ENCODE measurements around the gene PTPRM.
A peak's percentile ranks its signal among the peaks of the same experiment; 100 is the strongest.

PTPRM gene

GRCh38 chr18:7548221-7548620, 18.9 kb upstream of the PTPRM start:
- DNase-seq (ENCODE audit: low read depth in 1 of 2, low spot score in 1 of 2): no peak
- no peak for TF ChIP-seq JUND (IDR thresholded peaks at IDR 0.05; ENCODE audit: low read depth)
- in situ Hi-C loops (cut with HindIII; ENCODE audit: low pct_unique_long_range_greater_than_20kb, low sequenced_read_pairs): no loop called here

- DNase-seq (ENCODE audit: low read depth in 1 of 2, low spot score in 1 of 2): no peak
- TF ChIP-seq JUND (IDR thresholded peaks at IDR 0.05; ENCODE audit: low read depth): no peak
- in situ Hi-C loops (cut with HindIII; ENCODE audit: low pct_unique_long_range_greater_than_20kb, low sequenced_read_pairs): no loop called here
Measured at GRCh38 chr18:7548721-7549120, 18.4 kb upstream of the PTPRM start.

DNA sequence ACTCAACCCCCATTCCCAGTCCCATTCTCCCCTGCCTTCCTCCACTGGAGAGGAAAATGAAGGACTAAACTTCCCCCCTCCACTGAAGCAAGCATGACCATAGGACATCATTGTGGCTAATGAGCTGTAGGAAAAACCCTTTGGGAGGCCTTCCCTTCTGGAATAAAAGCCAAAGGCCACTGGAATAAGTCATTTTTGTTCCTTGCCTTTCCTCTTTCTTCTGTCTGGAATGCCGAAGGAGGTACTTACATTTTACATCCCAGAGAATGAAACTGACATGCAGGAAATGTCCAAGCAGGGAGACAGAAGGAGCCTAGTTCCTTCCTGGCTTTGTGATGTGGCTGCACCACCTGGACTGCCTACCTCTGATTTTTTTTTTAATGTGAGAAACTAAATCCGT, 9.1 kb upstream of the PTPRM start:
- no peak for DNase-seq (ENCODE audit: low read depth in 1 of 2, low spot score in 1 of 2)
- in situ Hi-C loops (cut with HindIII; ENCODE audit: low pct_unique_long_range_greater_than_20kb, low sequenced_read_pairs): no loop called here
- no peak for TF ChIP-seq JUND (IDR thresholded peaks at IDR 0.05; ENCODE audit: low read depth)

- no peak for TF ChIP-seq JUND (IDR thresholded peaks at IDR 0.05; ENCODE audit: low read depth)
- DNase-seq (ENCODE audit: low read depth in 1 of 2, low spot score in 1 of 2): no peak
- in situ Hi-C loops (cut with HindIII; ENCODE audit: low pct_unique_long_range_greater_than_20kb, low sequenced_read_pairs): no loop called here
Measured at GRCh38 chr18:7558769-7559168, 8.3 kb upstream of the PTPRM start.

GRCh38 chr18:7559709-7560319, 7.3 kb upstream of the PTPRM start:
- in situ Hi-C loops (cut with HindIII; ENCODE audit: low pct_unique_long_range_greater_than_20kb, low sequenced_read_pairs): no loop called here
- DNase-seq (ENCODE audit: low read depth in 1 of 2, low spot score in 1 of 2): no peak
- TF ChIP-seq JUND (IDR thresholded peaks at IDR 0.05; ENCODE audit: low read depth): no peak

DNA sequence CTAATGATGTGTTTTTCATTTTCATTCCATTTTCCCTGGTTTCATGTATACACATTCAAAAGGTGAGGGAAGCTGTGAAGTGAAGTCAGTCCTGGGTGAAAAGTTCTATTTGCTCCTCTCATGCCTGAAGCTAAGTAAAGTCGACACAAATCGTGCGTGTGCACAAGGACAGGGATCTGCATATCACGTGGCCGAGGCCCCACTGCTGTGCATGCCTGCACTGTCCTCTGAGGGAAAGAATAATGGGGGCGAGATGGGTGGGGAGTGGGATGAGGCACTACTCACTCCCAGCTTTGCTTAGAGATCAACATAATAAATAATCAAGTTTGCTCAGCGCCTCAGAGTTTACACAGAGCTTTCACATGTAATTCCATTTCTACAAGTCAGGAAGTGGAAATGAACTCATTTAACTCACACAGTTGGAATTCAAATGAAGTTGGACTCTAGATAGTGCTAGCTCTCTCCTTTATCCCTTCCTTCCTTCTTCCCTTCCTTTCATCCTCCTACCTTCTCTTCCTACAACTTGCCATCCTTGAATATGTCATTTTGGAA, 5.1 kb upstream of the PTPRM start:
- in situ Hi-C loops (cut with HindIII; ENCODE audit: low pct_unique_long_range_greater_than_20kb, low sequenced_read_pairs): no loop called here
- TF ChIP-seq JUND (IDR thresholded peaks at IDR 0.05; ENCODE audit: low read depth): no peak
- DNase-seq (ENCODE audit: low read depth in 1 of 2, low spot score in 1 of 2): no peak

- no peak for TF ChIP-seq JUND (IDR thresholded peaks at IDR 0.05; ENCODE audit: low read depth)
- no peak for DNase-seq (ENCODE audit: low read depth in 1 of 2, low spot score in 1 of 2)
- in situ Hi-C loops (cut with HindIII; ENCODE audit: low pct_unique_long_range_greater_than_20kb, low sequenced_read_pairs): no loop called here
Measured at GRCh38 chr18:7562491-7562890, 4.6 kb upstream of the PTPRM start.

DNA sequence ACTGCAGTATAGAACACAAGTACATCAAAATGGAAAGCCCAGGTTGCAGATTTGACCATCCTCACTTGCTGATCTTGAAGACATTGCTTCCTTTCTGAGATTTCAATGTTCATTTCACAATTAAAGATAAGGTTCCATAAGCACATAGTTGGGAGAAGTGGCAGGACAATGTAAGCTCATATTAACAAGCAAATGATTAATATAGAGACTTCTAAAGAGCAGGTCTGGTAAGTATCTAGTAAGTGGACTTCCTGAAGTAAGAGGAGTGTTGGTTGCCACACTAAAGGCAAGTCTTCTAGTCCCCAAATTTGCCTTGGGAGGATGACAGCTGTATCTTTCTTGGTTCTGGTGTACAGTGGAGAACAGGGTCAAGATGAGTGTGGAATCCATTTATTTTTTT, 1.4 kb upstream of the PTPRM start:
- in situ Hi-C loops (cut with HindIII; ENCODE audit: low pct_unique_long_range_greater_than_20kb, low sequenced_read_pairs): no loop called here
- TF ChIP-seq JUND (IDR thresholded peaks at IDR 0.05; ENCODE audit: low read depth): no peak
- no peak for DNase-seq (ENCODE audit: low read depth in 1 of 2, low spot score in 1 of 2)

GRCh38 chr18:7566244-7566566, 911 bp upstream of the PTPRM start:
- no peak for TF ChIP-seq JUND (IDR thresholded peaks at IDR 0.05; ENCODE audit: low read depth)
- no peak for DNase-seq (ENCODE audit: low read depth in 1 of 2, low spot score in 1 of 2)
- in situ Hi-C loops (cut with HindIII; ENCODE audit: low pct_unique_long_range_greater_than_20kb, low sequenced_read_pairs): no loop called here

DNA sequence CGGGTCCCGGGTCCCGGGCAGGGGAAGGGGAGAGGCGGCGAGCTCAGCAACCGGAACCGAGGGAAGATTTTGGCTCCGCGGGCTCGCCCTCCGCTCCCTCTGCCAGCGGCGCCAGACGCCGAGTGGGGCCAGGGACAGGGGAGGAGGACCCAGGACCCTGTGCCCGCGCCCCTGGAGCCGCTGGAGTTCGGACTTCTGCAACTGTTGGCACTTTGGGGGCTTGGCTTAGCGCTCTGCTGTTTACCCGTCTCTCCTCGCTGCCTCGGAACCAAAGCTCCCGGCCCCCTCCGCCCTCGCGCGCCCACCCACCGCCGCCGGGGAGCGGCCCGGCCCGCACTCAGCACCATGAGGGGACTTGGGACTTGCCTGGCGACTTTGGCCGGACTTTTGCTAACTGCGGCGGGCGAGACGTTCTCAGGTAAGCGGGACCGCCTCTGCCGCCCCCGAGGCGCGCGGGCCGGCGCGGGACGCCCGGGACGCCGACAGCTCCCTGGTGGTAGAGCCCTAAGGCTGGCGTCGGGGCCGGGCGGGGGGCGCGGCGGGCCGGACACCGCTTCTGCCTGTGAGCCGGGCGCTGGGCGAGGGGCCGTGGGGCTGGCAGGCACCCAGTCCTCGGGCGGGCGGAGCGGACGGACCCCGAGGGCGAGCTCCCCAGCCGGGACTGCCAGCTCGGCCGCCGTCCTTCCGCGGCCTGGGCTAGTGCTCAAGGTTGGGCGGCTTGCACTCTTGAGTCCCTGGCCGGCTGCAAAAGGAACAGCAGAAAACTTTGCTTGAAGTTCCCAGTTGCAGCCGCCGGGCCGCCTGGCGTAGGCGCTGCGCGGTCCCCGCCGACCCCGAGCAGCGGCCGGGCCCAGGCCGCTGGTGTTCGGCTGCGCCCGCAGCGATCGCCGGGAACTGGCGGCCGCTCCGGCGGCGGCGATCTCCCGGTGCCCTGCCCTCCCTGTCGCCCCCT, 634 bp downstream of the PTPRM start:
- TF ChIP-seq JUND (IDR thresholded peaks at IDR 0.05; ENCODE audit: low read depth): no peak
- in situ Hi-C loops (cut with HindIII; ENCODE audit: low pct_unique_long_range_greater_than_20kb, low sequenced_read_pairs): no loop called here
- DNase-seq (ENCODE audit: low read depth in 1 of 2, low spot score in 1 of 2): peak; percentile 29 to 31

DNA sequence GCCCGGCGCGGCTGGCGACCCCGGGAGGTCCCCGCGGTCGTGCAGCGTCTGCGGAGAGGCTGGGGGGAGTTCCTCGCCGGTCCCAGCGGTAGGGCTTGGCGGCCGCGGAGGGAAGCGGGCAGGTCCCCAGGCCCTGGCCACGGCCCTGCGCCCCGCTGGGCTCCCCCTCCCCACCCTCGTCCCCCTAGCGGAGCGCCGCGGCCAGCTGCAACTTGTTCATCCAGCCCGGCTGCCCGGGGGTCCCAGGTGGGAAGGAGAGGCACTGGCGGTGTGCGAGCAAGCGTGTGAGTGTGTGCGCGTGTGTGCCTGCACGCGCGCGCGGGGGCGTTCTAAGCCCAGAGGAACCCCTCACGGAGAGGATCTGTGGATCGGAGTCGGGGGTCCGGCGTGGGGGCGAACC, 1.3 kb downstream of the PTPRM start:
- in situ Hi-C loops (cut with HindIII; ENCODE audit: low pct_unique_long_range_greater_than_20kb, low sequenced_read_pairs): no loop called here
- no peak for TF ChIP-seq JUND (IDR thresholded peaks at IDR 0.05; ENCODE audit: low read depth)
- no peak for DNase-seq (ENCODE audit: low read depth in 1 of 2, low spot score in 1 of 2)

DNA sequence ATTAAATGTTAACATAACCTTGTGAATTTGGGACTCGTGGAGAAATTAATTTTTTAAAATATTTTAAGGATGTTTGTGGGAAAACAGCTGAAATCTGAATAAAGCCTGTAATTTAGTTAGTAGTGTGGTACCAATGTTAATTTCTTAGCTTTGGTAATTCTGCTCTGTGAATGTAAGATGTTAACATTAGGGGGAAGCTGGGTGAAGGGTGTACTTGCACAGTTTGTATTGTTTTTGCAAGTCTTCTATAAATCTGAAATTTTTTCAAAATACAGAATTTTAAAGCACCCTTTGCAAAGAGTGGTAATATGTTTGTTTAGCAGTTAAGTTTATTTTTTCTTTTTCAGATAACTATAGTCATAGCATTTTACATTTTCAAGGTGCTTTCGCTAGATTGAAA, 4.5 kb downstream of the PTPRM start:
- DNase-seq (ENCODE audit: low read depth in 1 of 2, low spot score in 1 of 2): no peak
- TF ChIP-seq JUND (IDR thresholded peaks at IDR 0.05; ENCODE audit: low read depth): no peak
- in situ Hi-C loops (cut with HindIII; ENCODE audit: low pct_unique_long_range_greater_than_20kb, low sequenced_read_pairs): no loop called here

DNA sequence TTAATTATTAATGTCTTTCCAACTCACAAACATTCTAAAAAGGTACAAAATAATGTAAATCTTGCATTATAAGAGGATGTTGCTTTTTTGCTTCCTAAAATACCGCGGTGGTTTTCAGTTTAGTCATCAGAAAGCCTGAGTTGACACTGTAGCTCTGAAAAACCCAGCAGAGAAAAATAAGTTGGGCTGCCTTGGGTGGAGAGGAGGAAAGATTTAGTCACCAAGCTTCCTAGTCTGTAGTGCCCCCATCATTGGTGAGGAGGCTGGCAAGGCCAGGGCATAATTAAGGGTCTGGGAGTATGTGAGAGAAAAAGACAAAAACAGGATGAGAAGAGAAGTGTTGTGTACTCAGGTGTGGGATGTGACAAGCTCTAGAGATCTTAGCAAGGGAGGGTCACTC, 5.7 kb downstream of the PTPRM start:
- DNase-seq (ENCODE audit: low read depth in 1 of 2, low spot score in 1 of 2): no peak
- TF ChIP-seq JUND (IDR thresholded peaks at IDR 0.05; ENCODE audit: low read depth): no peak
- in situ Hi-C loops (cut with HindIII; ENCODE audit: low pct_unique_long_range_greater_than_20kb, low sequenced_read_pairs): no loop called here
